ENCODE measurements around the gene STX17.

The STX17 gene

GRCh38 chr9:99878651-99879050, 27.8 kb upstream of the STX17 start:
- TF ChIP-seq CTCF (conservative IDR thresholded peaks at IDR 0.05; ENCODE audit: low read depth, low read length): no peak

GRCh38 chr9:99881769-99882168, 24.7 kb upstream of the STX17 start:
- TF ChIP-seq CTCF (conservative IDR thresholded peaks at IDR 0.05; ENCODE audit: low read depth, low read length): no peak
- no peak for DNase-seq (ENCODE audit: low read depth)
- H3K4me3 ChIP-seq (ENCODE audit: low read length): no peak overlapping the region

More at GRCh38 chr9:99878651-99879050, 27.8 kb upstream of the STX17 start:
- no peak overlapping the region for H3K4me3 ChIP-seq (ENCODE audit: low read length)
- DNase-seq (ENCODE audit: low read depth): no peak

- no peak for DNase-seq (ENCODE audit: low read depth)
- no peak overlapping the region for H3K4me3 ChIP-seq (ENCODE audit: low read length)
- no peak for TF ChIP-seq CTCF (conservative IDR thresholded peaks at IDR 0.05; ENCODE audit: low read depth, low read length)
Measured at GRCh38 chr9:99885747-99886146, 20.7 kb upstream of the STX17 start.

- no peak overlapping the region for H3K4me3 ChIP-seq (ENCODE audit: low read length)
- DNase-seq (ENCODE audit: low read depth): no peak
- no peak for TF ChIP-seq CTCF (conservative IDR thresholded peaks at IDR 0.05; ENCODE audit: low read depth, low read length)
Measured at GRCh38 chr9:99889120-99889519, 17.3 kb upstream of the STX17 start.

GRCh38 chr9:99894826-99895225, 11.6 kb upstream of the STX17 start:
- TF ChIP-seq CTCF (conservative IDR thresholded peaks at IDR 0.05; ENCODE audit: low read depth, low read length): no peak
- DNase-seq (ENCODE audit: low read depth): no peak
- H3K4me3 ChIP-seq (ENCODE audit: low read length): no peak overlapping the region

- H3K4me3 ChIP-seq (ENCODE audit: low read length): no peak overlapping the region
- DNase-seq (ENCODE audit: low read depth): no peak
- no peak for TF ChIP-seq CTCF (conservative IDR thresholded peaks at IDR 0.05; ENCODE audit: low read depth, low read length)
Measured at GRCh38 chr9:99895510-99895909, 10.9 kb upstream of the STX17 start.

GRCh38 chr9:99896119-99896518, 10.3 kb upstream of the STX17 start:
- H3K4me3 ChIP-seq (ENCODE audit: low read length): no peak overlapping the region
- DNase-seq (ENCODE audit: low read depth): no peak
- TF ChIP-seq CTCF (conservative IDR thresholded peaks at IDR 0.05; ENCODE audit: low read depth, low read length): no peak

Measured in retinal pigment epithelial cell (primary cell).